Measurements from ENCODE around the gene BCL2L14.

DNA sequence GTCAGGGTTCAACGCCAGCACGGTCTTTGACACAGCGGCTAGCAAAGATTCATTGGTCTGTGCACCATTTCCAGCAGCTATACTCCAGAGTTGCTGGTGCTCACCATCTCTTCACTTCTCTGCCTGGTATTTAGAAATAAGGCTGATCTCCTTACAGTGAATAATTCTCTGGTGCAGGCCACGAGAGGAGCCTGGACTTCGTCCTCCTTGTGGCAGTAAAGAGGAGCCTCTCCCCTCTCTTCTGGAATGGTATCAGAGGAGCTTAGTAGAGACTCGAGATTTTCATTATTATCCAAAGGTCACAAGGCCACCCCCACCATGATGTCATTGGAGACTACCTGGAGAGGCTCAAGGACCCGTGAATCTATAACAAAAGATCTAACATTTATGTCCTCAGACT lies 30.8 kb upstream of the BCL2L14 start:
- TF ChIP-seq POLR2A (IDR thresholded peaks at IDR 0.05; ENCODE audit: low read length) = no peak
- TF ChIP-seq EP300 (IDR thresholded peaks at IDR 0.05) = no peak
- TF ChIP-seq RCOR1 (IDR thresholded peaks at IDR 0.05; ENCODE audit: low read depth, low read length) = no peak
- TF ChIP-seq SMC3 (IDR thresholded peaks at IDR 0.05) = no peak
- TF ChIP-seq, protein P1, sequence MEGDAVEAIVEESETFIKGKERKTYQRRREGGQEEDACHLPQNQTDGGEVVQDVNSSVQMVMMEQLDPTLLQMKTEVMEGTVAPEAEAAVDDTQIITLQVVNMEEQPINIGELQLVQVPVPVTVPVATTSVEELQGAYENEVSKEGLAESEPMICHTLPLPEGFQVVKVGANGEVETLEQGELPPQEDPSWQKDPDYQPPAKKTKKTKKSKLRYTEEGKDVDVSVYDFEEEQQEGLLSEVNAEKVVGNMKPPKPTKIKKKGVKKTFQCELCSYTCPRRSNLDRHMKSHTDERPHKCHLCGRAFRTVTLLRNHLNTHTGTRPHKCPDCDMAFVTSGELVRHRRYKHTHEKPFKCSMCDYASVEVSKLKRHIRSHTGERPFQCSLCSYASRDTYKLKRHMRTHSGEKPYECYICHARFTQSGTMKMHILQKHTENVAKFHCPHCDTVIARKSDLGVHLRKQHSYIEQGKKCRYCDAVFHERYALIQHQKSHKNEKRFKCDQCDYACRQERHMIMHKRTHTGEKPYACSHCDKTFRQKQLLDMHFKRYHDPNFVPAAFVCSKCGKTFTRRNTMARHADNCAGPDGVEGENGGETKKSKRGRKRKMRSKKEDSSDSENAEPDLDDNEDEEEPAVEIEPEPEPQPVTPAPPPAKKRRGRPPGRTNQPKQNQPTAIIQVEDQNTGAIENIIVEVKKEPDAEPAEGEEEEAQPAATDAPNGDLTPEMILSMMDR (IDR thresholded peaks at IDR 0.05) = no peak
